ENCODE data around the gene ADNP2. TPM values are rescaled to one million over a fixed set of nuclear protein-coding genes. Genes with fewer than 3 reads are reported as not detected.
"Not testable (repeated sequence)": the region's sequence is repeated elsewhere in the genome, so short reads cannot be mapped to it uniquely, and the experiment has no call there.

Gene ADNP2
- total and polyA plus RNA-seq, 2 experiments from 2014 or later = 19.3 to 66.4 TPM

- peaks cover 10% of the 10 kb centered on the region; the same call in 1 of the 2 replicates for H3K27me3 ChIP-seq (ENCODE audit: insufficient read depth)
- H2AFZ ChIP-seq = no peak overlapping the region
- Mint-ChIP-seq H3K27me3 (ENCODE audit: insufficient read depth, low read depth, poor library complexity) (peaks cover 11% of the 10 kb centered on the region), H3K27ac (no peak overlapping the region), H3K9me3 (peaks cover 21% of the 10 kb centered on the region), H3K4me3 (no peak overlapping the region), H3K36me3 (ENCODE audit: low read depth) (peaks cover 34% of the 10 kb centered on the region), H3K4me1 (no peaks in the 10 kb centered on the region)
- DNase-seq (ENCODE audit: low spot score) (no peak), ATAC-seq (no peak)
- H3K4me2 ChIP-seq = no peak overlapping the region
- H3K27ac ChIP-seq (ENCODE audit: low read depth) = no peak overlapping the region
- H3K79me2 ChIP-seq (replicated peaks; ENCODE audit: insufficient read depth) = no peaks in the 10 kb centered on the region
- H3K9me2 ChIP-seq (ENCODE audit: insufficient read depth) = no peaks in the 10 kb centered on the region
- H3K36me3 ChIP-seq (ENCODE audit: insufficient read depth) = no peaks in the 10 kb centered on the region
- H3F3A ChIP-seq (replicated peaks; ENCODE audit: low read depth) = no peaks in the 10 kb centered on the region
- H4K20me1 ChIP-seq (replicated peaks; ENCODE audit: insufficient read depth) = 0 out of 2 replicates have a peak, but pooled peaks cover 3% of the 10 kb centered on the region
- TF ChIP-seq STAT1 (IDR thresholded peaks at IDR 0.05; ENCODE audit: unreplicated experiment) (no peak), NANOG (IDR thresholded peaks at IDR 0.05; ENCODE audit: borderline replicate concordance) (no peak), ZNF462 (CRISPR knock-in tag; IDR thresholded peaks at IDR 0.05) (no peak), CREB1 (CRISPR knock-in tag; IDR thresholded peaks at IDR 0.05; ENCODE audit: low read depth) (no peak), ZNF331 (CRISPR knock-in tag; IDR thresholded peaks at IDR 0.05; ENCODE audit: low read depth) (no peak)
- no peak overlapping the region for H3K4me3 ChIP-seq
- H3K4me1 ChIP-seq (ENCODE audit: insufficient read depth) = no peaks in the 10 kb centered on the region; the same call in 1 of the 2 replicates
Observed at GRCh38 chr18:80163183-80163582, 54.1 kb downstream of the ADNP2 start.

GRCh38 chr18:80164727-80165355 is 55.8 kb downstream of the ADNP2 start:
- peaks cover 31% of the 10 kb centered on the region for H3K36me3 Mint-ChIP-seq (ENCODE audit: low read depth)
- H3K79me2 ChIP-seq (replicated peaks; ENCODE audit: insufficient read depth); H3K27ac Mint-ChIP-seq; H3K27me3 ChIP-seq (ENCODE audit: insufficient read depth); ATAC-seq; H3K4me3 ChIP-seq; H3K4me1 Mint-ChIP-seq; H2AFZ ChIP-seq; H3K4me3 Mint-ChIP-seq; H3K36me3 ChIP-seq (ENCODE audit: insufficient read depth); H3K27ac ChIP-seq (ENCODE audit: low read depth); H3K4me2 ChIP-seq; H3F3A ChIP-seq (replicated peaks; ENCODE audit: low read depth); H3K4me1 ChIP-seq (ENCODE audit: insufficient read depth); H3K9me2 ChIP-seq (ENCODE audit: insufficient read depth); H4K20me1 ChIP-seq (replicated peaks; ENCODE audit: insufficient read depth); DNase-seq (ENCODE audit: low spot score): not testable (repeated sequence)
- H3K27me3 Mint-ChIP-seq (ENCODE audit: insufficient read depth, low read depth, poor library complexity) = peaks cover 11% of the 10 kb centered on the region
- H3K9me3 Mint-ChIP-seq = peaks cover 21% of the 10 kb centered on the region

Data from GM23338 (cell line).